GM12878 (cell line): Measurements from ENCODE around the gene TMEM38B. TPM values are rescaled to one million over a fixed set of nuclear protein-coding genes. Genes with fewer than 3 reads are reported as not detected.

Source experiments
- ATAC-seq: fragments of 200-7000 bp; cut with Tn5 transposase; 3 replicates; pipeline ENCODE4 v1.9.1; 2020; ENCODE audit warnings: mild to moderate bottlenecking, moderate library complexity
- BruUV-seq: library from RNA; stranded (reverse); fragments of 400-500 nt; replicated peaks from 2 replicates; lab custom pipeline; 2021; lab: Mats Ljungman, UMichigan
- CTCF ChIA-PET: fragments of 300-600 bp; sonication (Branson Sonifier 250); formaldehyde crosslinking; extraction: SDS; loops from one replicate; lab custom pipeline; 2021; ENCODE audit warnings: inconsistent platforms; lab: Yijun Ruan, JAX
- POLR2A ChIA-PET: fragments of 350-600 bp; formaldehyde crosslinking; extraction: SDS; loops from one replicate; lab custom pipeline; 2021; ENCODE audit warnings: inconsistent platforms; lab: Charles Lee
- RAD21 ChIA-PET: fragments of 300-600 bp; sonication (Branson Sonifier 250); formaldehyde crosslinking; loops from one replicate; lab custom pipeline; 2023; ENCODE audit warnings: antibody characterized with exemption; ENCODE audit not compliant: unreplicated experiment; lab: Charles Lee
- SMC1A ChIA-PET: fragments of 300-600 bp; sonication (Branson Sonifier 250); formaldehyde crosslinking; loops from one replicate; lab custom pipeline; 2023; ENCODE audit not compliant: unreplicated experiment, uncharacterized antibody; lab: Charles Lee
- DNase-seq: peaks from one replicate; pipeline ENCODE4 v3.0.0-alpha.2; 2011; ENCODE audit warnings: low read depth, low spot score
- FAIRE-seq: peaks from 3 replicates; lab custom pipeline; 2011; peaks lifted over from hg19 to GRCh38; lab: Jason Lieb, UNC
- H2AFZ ChIP-seq: 2 replicates; pipeline ENCODE4 v1.6.0; 2011; ENCODE audit warnings: low read depth, low read length, control low read depth; ENCODE audit not compliant: control insufficient read depth
- H3K27ac ChIP-seq: 2 replicates; pipeline ENCODE4 v1.5.1; 2011; ENCODE audit warnings: control low read depth; ENCODE audit not compliant: control insufficient read depth, insufficient read depth
- H3K27me3 ChIP-seq, 2 experiments: replicated peaks in 1 of 2; 2 replicates each; pipeline versions ENCODE4 v1.6.0 to v1.6.1; 2011; ENCODE audit warnings: low read length in 1 of 2; ENCODE audit not compliant: control insufficient read depth in 2 of 2, insufficient read depth in 2 of 2
- H3K36me3 ChIP-seq, 2 experiments: 2 replicates each; pipeline ENCODE4 v1.5.1; 2011; ENCODE audit warnings: low read length in 1 of 2; ENCODE audit not compliant: control insufficient read depth in 2 of 2, insufficient read depth in 2 of 2
- H3K4me1 ChIP-seq: 2 replicates; pipeline ENCODE4 v1.6.1; 2011; ENCODE audit warnings: mild to moderate bottlenecking, low read length, moderate library complexity, mixed read lengths; ENCODE audit not compliant: control insufficient read depth, insufficient read depth
- H3K4me2 ChIP-seq: 2 replicates; pipeline ENCODE4 v1.6.0; 2011; ENCODE audit warnings: control low read depth; ENCODE audit not compliant: control insufficient read depth, insufficient read depth
- H3K4me3 ChIP-seq: fragments of 200-600 bp; sonication (generic); 2 replicates; pipeline ENCODE4 v1.5.1; 2016
- H3K79me2 ChIP-seq: 2 replicates; pipeline ENCODE4 v1.6.0; 2011; ENCODE audit warnings: low read length; ENCODE audit not compliant: control insufficient read depth, insufficient read depth
- H3K9ac ChIP-seq: 2 replicates; pipeline ENCODE4 v1.8.0; 2011; ENCODE audit warnings: low read length, control low read depth, mixed read lengths; ENCODE audit not compliant: control insufficient read depth, insufficient read depth
- H3K9me3 ChIP-seq: replicated peaks from 3 replicates; pipeline ENCODE4 v1.5.1; 2011; ENCODE audit warnings: mild to moderate bottlenecking, low read length; ENCODE audit not compliant: control insufficient read depth, insufficient read depth
- H4K20me1 ChIP-seq: 2 replicates; pipeline ENCODE4 v1.6.0; 2011; ENCODE audit not compliant: control insufficient read depth, insufficient read depth
- BRCA1 ChIP-seq: IDR thresholded peaks from 2 replicates; pipeline ENCODE4 v1.6.1; 2011; ENCODE audit warnings: low read depth, low read length, improper control_type of control experiment
- CEBPZ ChIP-seq: fragments of 150-350 bp; IDR thresholded peaks from 2 replicates; pipeline ENCODE4 v1.6.1; 2016; ENCODE audit warnings: low read depth, low read length
- CREB1 ChIP-seq: IDR thresholded peaks from 2 replicates; pipeline ENCODE4 v1.6.1; 2012; ENCODE audit warnings: low read depth, mild to moderate bottlenecking, inconsistent platforms
- HDGF ChIP-seq: fragments of 450-650 bp; IDR thresholded peaks from 2 replicates; pipeline ENCODE4 v1.6.1; 2016; ENCODE audit warnings: antibody characterized with exemption
- MEF2B ChIP-seq: fragments of 450-650 bp; IDR thresholded peaks from 2 replicates; pipeline ENCODE4 v1.6.1; 2018; ENCODE audit warnings: mild to moderate bottlenecking, moderate library complexity; ENCODE audit not compliant: partially characterized antibody, poor library complexity, severe bottlenecking
- MTA2 ChIP-seq: fragments of 450-650 bp; IDR thresholded peaks from 2 replicates; pipeline ENCODE4 v1.6.1; 2016; ENCODE audit warnings: low read depth, mild to moderate bottlenecking, moderate library complexity
- NFIC ChIP-seq: IDR thresholded peaks from 2 replicates; pipeline ENCODE4 v1.6.1; 2012; ENCODE audit warnings: low read depth, mild to moderate bottlenecking, inconsistent platforms, low read length, moderate library complexity
- POU2F2 ChIP-seq: IDR thresholded peaks from 3 replicates; pipeline ENCODE4 v1.6.1; 2011; ENCODE audit warnings: low read depth, mild to moderate bottlenecking, low read length, borderline replicate concordance
- RAD21 ChIP-seq: IDR thresholded peaks from 2 replicates; pipeline ENCODE4 v1.6.1; 2011; ENCODE audit warnings: mild to moderate bottlenecking, low read depth, low read length, moderate library complexity; ENCODE audit not compliant: insufficient read depth
- SIX5 ChIP-seq: IDR thresholded peaks from 2 replicates; pipeline ENCODE4 v1.6.1; 2011; ENCODE audit warnings: mild to moderate bottlenecking, low read depth, low read length, moderate library complexity; ENCODE audit not compliant: severe bottlenecking
- TARDBP ChIP-seq: IDR thresholded peaks from 2 replicates; pipeline ENCODE4 v1.6.1; 2016; ENCODE audit warnings: borderline replicate concordance
- WGBS: methylation state at CpG from one replicate; pipeline ENCODE4 v1.1.6; 2016; ENCODE audit warnings: low lambda C conversion rate; ENCODE audit not compliant: insufficient replicate concordance, insufficient coverage; ENCODE audit errors: missing lambda C conversion rate; 5-methylcytosine and 5-hydroxymethylcytosine counted together
- in situ Hi-C: fragments of 300-500 bp; cut with MboI; formaldehyde crosslinking; loops from 9 replicates; pipeline ENCODE4 v1.14.3; 2018; ENCODE audit warnings: mixed read lengths
- intact Hi-C: fragments of 100-400 bp; cut with micrococcal nuclease; formaldehyde crosslinking; loops from one replicate; pipeline ENCODE4 v1.14.2; 2022; ENCODE audit not compliant: unreplicated experiment
- polyA plus RNA-seq, 11 experiments: library from polyadenylated mRNA; depleted of rRNA in 4 of 11; unstranded in 6 of 11; stranded (reverse) in 5 of 11; fragments of >200 nt; fragmentation: Nextera tagmentation in 4 of 11; fragmentation: Illumina TruSeq in 1 of 11; extraction: Ambion mirVana in 4 of 11; extraction: Trizol in 1 of 11; gene quantifications; 1 replicate in 1 of 11; 2 replicates in 10 of 11; pipeline versions ENCODE4 v1.2.1 to v1.2.3, GENCODE V29; 2011 to 2016; ENCODE audit warnings: inconsistent platforms in 2 of 11, missing spikeins in 2 of 11, low read depth in 1 of 11
- total RNA-seq, 4 experiments: library from RNA; depleted of rRNA in 3 of 4; stranded (reverse); fragments of >200 nt in 3 of 4; fragmentation: Illumina TruSeq in 1 of 4; extraction: Trizol in 1 of 4; gene quantifications; 2 replicates each; pipeline versions ENCODE4 v1.2.1 to v1.2.3, GENCODE V29; 2013 to 2021
- TF ChIP-seq, protein P1 (sequence below): fragments of 450-650 bp; IDR thresholded peaks from 2 replicates; pipeline ENCODE4 v1.6.1; 2017; ENCODE audit warnings: mild to moderate bottlenecking, moderate library complexity
- TF ChIP-seq, protein P2 (sequence below): fragments of 450-650 bp; IDR thresholded peaks from 2 replicates; pipeline ENCODE4 v1.6.1; 2014; ENCODE audit warnings: mild to moderate bottlenecking

Gene TMEM38B
- total and polyA plus RNA-seq, 10 of the 15 experiments (the other 5 are each of a cell fraction or from before 2014, with no cell fraction given), result 8.4 to 22.5 (median 12.7) TPM

- peak; percentile 25 for ATAC-seq
- FAIRE-seq, result no peak
Observed at GRCh38 chr9:105700668-105701067, 6.3 kb downstream of the TMEM38B start.

More at GRCh38 chr9:105700668-105701067, 6.3 kb downstream of the TMEM38B start:
- Histone ChIP-seq H3K79me2 (peaks cover 7% of the 10 kb centered on the region; the same call in 1 of the 2 replicates), H3K27me3 (no peaks in the 10 kb centered on the region), H4K20me1 (no peaks in the 10 kb centered on the region), H3K9me3 (no peaks in the 10 kb centered on the region), H3K4me3 (no peak overlapping the region), H3K4me2 (no peak overlapping the region), H2AFZ (no peak overlapping the region; the same call in 1 of the 2 replicates), H3K4me1 (no peaks in the 10 kb centered on the region), H3K27ac (no peak overlapping the region), H3K9ac (no peak overlapping the region), H3K36me3 (no peaks in the 10 kb centered on the region)
- no peak for DNase-seq
- in situ Hi-C loops (no loop called here), intact Hi-C loops (no loop called here)
- ChIA-PET CTCF (interaction anchor here (1.6 to 1.8 kb wide), 2 partner anchors 14 to 63 kb away, joined by 5 to 9 read pairs; no protein-coding TSS in a partner anchor), RAD21 (interaction anchor here (0.9 kb wide), 2 partner anchors 8 to 18 kb away, joined by 3 read pairs; no protein-coding TSS in a partner anchor), POLR2A (interaction anchor here (0.7 kb wide), 1 partner anchor 104 kb away, joined by 3 read pairs; no protein-coding TSS in a partner anchor), SMC1A (interaction anchor here (0.9 to 1.8 kb wide), 6 partner anchors 11 to 200 kb away, joined by 3 to 7 read pairs (median 3); no protein-coding TSS in a partner anchor)
- WGBS, result 0% methylated on average over 1 of the region's 1 CpG
- no TSS peak for BruUV-seq
- TF ChIP-seq, protein P1, sequence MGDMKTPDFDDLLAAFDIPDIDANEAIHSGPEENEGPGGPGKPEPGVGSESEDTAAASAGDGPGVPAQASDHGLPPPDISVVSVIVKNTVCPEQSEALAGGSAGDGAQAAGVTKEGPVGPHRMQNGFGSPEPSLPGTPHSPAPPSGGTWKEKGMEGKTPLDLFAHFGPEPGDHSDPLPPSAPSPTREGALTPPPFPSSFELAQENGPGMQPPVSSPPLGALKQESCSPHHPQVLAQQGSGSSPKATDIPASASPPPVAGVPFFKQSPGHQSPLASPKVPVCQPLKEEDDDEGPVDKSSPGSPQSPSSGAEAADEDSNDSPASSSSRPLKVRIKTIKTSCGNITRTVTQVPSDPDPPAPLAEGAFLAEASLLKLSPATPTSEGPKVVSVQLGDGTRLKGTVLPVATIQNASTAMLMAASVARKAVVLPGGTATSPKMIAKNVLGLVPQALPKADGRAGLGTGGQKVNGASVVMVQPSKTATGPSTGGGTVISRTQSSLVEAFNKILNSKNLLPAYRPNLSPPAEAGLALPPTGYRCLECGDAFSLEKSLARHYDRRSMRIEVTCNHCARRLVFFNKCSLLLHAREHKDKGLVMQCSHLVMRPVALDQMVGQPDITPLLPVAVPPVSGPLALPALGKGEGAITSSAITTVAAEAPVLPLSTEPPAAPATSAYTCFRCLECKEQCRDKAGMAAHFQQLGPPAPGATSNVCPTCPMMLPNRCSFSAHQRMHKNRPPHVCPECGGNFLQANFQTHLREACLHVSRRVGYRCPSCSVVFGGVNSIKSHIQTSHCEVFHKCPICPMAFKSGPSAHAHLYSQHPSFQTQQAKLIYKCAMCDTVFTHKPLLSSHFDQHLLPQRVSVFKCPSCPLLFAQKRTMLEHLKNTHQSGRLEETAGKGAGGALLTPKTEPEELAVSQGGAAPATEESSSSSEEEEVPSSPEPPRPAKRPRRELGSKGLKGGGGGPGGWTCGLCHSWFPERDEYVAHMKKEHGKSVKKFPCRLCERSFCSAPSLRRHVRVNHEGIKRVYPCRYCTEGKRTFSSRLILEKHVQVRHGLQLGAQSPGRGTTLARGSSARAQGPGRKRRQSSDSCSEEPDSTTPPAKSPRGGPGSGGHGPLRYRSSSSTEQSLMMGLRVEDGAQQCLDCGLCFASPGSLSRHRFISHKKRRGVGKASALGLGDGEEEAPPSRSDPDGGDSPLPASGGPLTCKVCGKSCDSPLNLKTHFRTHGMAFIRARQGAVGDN, result no peak
- no peak for TF ChIP-seq CEBPZ
- no peak for TF ChIP-seq RAD21
- TF ChIP-seq MEF2B, result no peak
- TF ChIP-seq TARDBP, result no peak
- TF ChIP-seq POU2F2, result no peak
- no peak for TF ChIP-seq CREB1
- no peak for TF ChIP-seq NFIC
- TF ChIP-seq HDGF, result no peak
- TF ChIP-seq BRCA1, result no peak
- no peak for TF ChIP-seq SIX5
- TF ChIP-seq, protein P2, sequence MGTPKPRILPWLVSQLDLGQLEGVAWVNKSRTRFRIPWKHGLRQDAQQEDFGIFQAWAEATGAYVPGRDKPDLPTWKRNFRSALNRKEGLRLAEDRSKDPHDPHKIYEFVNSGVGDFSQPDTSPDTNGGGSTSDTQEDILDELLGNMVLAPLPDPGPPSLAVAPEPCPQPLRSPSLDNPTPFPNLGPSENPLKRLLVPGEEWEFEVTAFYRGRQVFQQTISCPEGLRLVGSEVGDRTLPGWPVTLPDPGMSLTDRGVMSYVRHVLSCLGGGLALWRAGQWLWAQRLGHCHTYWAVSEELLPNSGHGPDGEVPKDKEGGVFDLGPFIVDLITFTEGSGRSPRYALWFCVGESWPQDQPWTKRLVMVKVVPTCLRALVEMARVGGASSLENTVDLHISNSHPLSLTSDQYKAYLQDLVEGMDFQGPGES, result no peak
- no peak for TF ChIP-seq MTA2
